Fibroblast of skin of left biceps (primary cell): ENCODE data around the gene TTLL4.

Experiments used
- DNase-seq, 2 experiments: peaks; one replicate each; pipeline ENCODE4 v3.0.0-alpha.2; 2013; ENCODE audit warnings: low read depth in 2 of 2

The TTLL4 gene

DNA sequence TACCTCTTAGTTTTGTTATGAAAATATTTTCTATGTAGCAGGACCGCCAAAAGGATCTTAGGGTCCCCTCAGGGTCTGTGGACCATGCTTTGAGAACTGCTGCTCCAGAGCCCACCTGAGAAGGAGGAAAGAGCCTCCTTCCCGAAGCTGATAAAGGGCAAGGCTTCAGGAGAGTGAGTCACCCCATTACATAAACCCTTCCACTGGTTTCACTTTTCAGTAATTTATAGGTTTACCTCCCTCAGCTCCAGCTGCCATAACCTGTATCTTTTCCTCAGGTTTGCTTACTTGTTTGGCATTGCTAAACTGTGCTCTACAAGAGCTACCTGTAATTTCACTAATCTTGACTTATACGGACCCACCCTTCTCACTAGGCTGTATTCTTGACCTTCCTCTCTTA lies 6.6 kb downstream of the TTLL4 start:
- no peak for DNase-seq

DNA sequence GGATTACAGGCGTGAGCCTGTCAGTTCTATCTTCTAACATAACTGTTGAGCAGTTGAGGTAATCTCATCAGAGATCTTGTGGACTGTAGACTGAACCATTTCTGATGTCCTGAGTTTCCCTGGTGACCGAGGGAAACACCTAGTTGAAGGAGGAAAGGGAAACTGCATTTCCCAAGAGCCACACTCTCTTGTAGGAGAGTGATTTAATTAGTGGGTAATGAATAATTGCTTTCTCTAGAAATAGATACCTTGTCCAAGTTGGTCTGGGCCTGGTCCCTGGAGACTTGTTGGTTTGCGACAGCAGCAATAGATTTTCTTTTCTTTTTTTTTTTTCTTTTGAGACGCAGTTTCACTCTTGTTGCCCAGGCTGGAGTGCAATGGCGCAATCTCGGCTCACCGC lies 7.4 kb downstream of the TTLL4 start:
- DNase-seq, result no peak

DNA sequence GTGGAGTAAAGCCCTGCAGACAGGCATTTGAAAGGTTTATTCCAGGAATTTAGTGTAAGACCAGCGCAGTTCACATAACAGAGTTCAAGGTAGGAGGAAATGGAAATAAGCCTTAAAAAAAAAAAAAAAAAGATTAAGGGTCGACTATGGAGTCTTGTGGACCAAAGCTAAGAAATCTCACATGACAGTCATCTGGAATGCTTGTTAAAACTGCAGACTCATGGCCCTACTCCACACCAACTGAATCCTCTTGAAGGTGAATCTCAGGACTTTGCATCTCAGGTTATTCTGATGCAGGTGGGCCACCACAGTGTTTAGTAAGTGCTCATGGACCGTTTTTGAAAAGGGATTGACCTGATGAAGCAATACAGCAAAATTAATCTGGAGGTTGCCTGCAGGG lies 8.8 kb downstream of the TTLL4 start:
- DNase-seq, result no peak

DNA sequence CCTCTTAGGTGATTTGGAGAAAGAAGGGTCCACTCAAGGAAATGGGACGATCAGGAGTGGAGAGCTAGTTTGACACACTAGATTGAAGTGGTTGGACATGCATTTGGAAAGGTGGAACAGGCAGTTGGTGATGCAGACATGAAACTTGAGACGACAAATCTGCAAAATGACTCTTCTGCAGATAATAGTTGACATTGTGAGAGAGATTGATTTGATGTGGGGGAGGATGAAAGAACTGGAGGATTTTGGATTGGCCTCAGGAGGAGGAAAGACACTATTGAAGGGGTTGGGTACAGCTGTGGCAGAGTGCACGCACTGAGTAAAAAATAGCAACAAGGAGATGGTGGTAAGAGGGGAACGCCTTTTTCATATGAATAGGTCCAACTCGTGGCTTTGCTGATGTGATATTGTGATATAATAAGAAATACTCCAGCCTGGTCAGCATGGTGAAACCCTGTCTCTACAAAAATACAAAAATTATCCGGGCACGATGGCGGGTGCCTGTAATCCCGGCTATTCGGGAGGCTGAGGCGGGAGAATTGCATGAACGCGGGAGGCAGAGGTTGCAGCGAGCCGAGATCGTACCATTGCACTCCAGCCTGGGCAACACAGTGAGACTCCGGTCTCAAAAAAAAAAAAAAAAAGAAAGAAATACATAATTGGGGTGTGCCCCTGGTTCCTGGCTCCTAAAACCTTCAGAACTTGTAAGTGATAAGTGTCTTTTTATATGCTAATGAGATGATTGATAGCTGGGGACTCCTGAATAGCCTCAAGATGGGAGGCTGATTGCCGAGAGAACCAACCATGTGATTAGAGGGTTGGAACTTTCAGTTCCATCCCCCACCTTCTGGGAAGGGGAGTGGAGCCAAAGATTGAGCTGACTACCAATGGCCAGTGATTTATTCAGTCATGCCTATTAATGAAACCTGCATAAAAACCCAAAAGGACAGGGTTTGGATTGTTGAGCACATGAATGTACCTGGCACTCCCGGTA lies 9.7 kb downstream of the TTLL4 start:
- DNase-seq, result no peak

DNA sequence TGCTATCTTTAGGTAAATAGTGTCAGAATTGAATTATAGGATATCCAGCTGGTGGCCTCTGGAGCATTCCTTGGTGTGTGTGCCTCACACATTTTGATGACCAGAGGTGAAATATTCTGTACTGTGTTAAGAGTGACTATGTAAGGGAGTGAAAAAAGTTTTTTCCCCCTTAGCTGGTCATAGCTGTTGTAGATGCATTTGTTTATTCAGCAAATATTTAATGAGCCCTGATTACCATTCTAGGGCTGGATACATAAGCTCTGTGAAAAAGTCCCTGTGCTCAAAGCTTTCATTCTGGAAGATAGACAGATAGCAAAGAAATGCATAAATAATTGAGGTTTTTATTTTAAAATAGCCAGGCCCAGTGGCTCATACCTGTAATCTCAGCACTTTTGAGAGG lies 10.9 kb downstream of the TTLL4 start:
- no peak for DNase-seq

DNA sequence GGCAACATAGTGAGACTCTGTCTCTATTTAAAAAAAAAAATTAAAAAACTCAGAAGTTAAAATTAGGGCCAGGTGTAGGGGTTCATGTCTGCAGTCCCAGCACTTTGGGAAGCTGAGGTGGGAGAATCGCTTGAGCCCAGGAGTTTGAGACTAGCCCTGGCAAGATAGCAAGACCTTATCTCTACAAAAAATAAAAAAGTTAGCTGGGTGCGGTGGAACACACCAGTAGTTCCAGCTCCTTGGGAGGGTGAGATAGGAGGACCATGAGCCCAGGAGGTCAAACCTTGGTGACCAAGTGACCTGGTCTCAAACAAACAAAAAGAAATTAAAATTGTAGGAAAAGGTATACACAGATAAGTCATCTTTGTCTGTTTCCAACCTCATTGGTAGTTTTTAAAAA lies 11.3 kb downstream of the TTLL4 start:
- no peak for DNase-seq

DNA sequence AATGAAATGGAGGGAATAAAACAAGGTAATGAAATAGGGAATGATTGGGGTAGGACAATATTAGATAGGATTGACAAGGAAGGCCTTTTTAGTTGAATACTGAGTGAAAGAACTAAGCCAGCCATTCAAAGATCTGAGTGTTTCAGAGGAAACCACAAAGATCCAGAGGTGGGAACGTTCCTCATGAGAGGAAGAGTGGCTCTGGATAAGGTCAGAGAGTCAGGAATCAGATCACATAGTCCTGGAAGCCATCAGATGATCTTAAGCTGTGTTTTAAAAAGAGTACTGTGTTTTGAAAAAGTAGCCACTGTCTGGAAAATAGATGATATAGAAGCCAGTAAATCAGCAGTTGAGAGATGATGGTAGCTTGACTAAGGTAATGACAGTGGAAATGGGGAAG lies 11.8 kb downstream of the TTLL4 start:
- DNase-seq, result no peak

DNA sequence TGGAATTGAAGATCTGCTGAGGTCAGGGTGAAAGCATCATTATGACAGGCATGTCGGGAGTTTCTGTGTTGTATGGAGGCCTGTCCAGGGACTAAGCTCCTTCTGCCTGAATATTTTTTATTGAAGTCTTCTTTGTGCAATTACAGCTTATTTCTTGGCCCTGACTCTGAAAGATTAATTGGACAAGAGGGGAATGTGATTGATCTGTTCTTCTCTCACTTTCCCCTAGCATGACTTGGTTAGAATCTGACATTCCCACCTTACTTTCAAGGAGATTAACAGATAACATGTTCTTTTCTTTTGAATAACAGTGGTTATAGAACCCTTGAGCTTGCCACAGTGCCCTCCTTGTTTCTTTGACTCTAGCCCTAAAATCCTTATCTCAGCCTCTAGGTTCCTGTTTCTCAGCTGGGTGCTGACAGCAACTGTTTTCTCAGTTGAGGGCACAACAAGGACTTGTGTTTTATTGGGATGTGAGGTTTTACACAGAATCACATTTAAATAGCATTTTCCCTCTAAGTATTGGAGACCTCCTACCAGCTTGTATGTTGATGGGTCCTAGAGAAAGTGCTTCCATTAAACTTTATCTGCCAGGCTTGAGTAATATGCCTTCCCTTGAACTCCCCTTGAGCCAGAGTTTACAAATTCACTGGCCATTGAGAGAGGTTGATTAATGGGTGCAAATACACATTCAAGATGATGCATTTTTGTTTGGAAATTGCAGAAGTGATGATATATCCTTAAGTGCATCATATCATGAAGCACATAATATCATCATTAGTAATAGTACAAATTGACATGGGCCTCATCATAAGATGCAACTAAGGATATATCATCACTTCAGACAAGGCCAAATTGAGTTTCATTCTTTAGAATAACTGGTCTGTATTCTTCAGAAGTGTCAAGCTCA lies 12.5 kb downstream of the TTLL4 start:
- DNase-seq, result no peak

DNA sequence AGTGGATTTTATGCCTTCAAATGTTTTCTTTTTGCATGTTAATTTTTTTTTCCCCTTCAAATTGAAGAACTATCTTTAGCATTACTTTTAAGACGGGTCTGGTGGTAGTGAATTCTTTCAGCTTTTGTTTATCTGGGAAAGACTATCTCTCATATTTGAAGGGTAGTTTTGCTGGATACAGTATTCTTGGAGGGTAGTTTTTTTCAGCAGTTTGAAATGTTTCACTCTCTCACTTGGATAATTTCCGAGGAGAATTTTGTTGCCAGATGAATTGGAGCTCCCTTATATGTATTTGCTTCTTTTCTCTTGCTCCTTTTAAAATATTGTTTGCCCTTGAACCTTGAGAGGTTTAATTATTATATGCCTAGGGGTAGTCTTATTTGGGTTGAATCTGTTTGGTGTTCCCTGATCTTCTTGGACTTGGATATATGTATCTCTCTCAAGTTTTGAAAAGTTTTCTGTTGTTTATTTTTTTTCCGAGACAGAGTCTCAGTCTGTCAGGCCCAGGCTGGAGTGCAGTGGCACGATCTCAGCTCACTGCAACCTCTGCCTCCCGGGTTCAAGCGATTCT lies 15.5 kb downstream of the TTLL4 start:
- no peak for DNase-seq

DNA sequence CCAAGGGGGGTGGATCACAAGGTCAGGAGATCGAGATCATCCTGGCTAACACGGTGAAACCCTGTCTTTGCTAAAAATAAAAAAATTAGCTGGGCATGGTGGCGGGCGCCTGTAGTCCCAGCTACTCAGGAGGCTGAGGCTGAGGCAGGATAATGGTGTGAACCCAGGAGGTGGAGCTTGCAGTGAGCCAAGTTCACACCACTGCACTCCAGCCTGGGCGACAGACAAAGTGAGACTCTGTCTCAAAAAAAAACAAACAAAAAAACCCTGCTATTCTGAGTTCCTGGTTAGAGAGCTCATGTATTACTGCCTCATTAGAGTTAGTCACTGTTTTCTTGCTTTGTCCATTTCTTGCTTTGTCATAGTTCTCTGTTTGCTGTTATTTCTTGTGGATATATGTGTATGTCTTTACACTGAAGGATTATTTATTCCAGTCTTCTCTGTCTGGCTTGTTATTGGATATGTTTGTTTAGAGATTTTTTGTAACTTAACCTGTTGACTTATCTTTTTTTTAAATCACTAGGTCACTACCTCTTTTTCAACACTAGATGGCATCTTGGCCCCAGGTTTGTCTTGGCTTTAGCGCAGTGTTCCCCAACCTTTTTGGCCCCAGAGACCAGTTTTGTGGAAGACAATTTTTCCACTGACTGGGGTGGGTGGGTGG lies 17.0 kb downstream of the TTLL4 start:
- DNase-seq, result no peak

DNA sequence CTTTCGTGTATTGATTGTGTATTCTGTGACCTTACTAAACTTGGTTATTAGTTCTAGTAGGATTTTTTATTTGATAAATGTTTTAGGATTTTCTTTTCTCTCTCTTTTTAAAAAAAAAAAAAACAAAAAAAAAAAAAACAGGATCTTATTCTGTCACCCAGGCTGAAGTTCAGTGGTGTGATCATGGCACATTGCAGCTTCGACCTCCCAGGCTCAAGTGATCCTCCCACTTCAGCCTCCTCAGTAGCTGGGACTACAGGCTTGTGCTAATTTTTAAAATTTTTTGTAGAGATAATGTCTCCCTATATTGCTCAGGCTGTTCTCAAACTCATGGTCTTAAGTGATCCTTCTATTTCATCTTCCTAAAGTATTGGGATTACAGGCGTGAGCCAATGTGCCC lies 19.0 kb downstream of the TTLL4 start:
- no peak for DNase-seq

DNA sequence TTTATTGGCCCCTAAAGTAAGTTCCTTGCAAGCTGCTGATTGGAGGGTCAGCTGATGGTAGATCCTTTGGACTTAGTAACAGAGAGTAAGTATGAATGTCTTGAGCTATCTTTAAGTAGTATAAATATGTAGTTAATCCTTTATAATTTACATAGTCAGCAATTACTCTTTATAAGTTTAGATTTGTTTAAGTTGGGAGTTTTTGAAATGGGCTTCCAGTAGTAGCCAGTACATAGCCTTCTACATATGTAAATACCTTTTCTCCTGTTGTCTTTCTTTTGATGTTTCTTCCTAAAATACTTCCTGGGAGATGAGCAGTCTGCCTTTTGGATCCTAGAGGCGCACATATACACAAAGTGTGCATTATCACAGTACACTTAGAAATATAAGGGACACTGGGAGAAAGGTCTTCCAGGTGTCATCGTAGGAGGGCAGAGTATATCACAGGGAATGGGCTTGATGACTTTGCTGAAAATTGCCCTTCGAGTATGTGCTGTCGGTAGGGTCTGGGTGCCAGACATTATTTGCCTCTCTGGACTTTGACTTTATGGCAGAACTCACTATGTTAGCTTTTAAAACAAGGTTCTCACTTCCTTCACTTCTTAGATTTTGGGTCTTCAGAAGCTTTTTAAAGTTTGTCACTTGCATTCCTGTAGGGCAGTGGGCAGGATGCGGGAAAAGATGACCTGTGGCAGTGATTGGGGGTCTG lies 21.6 kb downstream of the TTLL4 start:
- no peak for DNase-seq

DNA sequence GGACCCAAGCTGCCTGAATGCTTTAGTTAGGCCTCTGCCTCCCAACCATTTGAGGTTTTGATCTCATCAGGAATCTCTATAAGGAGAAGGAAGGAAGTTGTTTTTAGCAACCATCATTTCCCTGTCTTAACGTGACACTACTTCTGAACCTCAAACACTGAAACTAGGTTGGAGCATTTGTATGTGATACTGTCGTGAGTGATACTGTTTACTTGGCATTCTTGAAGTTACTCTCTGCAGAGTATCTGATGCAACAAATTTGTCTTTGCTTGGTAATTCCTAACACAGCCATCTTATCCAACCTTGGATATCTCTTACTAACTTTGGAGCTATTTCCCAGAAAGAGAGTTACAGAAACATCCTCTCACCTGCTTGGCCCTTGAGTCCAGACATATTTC lies 22.1 kb downstream of the TTLL4 start:
- DNase-seq, result no peak

DNA sequence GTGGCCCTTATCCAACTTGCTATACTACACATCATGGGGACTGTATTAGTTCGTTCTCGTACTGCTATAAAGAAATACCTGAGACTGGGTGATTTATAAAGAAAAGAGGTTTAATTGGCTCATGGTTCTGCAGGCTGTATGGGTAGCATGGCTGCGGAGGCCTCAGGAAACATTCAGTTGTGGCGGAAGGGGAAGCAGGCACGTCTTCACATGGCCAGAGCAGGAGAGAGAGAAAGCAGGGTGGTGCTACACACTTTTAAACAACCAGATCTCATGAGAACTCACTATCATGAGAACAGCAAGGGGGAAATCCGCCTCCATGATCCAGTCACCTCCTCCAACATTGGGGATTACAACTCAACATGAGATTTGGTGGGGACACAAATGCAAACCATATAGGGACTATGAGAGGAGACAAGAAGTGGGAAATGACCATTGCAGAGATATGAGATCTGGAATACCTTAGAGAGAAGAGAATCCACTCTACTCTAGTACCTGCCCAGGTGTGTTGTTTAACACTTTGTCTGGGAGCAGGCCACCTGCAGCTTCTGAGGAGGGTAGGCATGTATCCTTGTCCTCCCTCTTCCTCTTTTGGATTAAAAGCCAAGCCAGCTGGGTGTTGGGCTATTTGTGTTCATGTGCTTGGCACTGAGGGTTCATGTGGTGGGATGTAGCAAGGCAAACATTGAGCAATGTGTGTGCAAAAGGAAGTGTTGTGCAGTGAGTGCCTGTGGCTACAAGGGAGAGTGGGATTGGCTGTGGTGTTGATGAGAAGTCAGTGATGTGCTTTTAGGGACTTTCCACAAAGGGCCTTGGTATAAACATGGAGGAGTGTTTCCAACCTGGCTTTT lies 22.8 kb downstream of the TTLL4 start:
- no peak for DNase-seq

DNA sequence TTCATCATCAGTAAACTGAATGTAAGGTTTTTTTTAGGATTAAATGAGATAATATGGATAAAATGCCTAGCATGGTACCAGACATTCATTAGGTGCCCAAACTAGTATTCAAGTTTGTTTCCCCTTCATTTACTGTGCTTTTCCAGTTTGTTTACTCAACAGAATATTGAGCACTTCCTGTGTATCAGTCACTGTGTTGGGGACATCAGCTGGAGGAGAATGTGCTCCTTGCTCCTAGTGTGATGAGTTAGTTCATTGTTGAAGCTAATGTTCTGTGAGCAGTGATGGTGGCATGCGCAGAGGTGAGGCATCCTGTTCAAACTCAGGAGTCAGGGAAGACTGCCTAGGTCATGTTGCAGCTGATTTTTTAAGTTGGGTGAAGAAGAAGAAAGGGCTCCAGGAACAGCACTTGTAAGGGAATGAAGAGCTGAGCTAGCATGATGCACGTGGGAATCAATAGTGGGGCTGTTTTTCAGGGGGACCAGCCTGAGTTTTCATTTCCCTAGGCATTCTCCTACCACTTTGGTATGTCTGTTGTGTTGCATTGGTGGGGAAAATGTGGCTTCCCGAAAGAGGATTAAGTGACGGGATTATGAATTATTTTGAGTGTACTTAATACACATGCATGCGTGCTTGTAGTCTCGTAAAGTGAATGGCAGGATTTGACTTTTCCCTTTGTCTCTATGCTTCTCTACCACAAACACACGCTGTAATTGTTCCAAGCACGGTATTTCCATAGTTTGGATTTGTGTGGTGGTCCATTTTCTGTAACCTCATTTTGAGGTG lies 23.7 kb downstream of the TTLL4 start:
- no peak for DNase-seq

DNA sequence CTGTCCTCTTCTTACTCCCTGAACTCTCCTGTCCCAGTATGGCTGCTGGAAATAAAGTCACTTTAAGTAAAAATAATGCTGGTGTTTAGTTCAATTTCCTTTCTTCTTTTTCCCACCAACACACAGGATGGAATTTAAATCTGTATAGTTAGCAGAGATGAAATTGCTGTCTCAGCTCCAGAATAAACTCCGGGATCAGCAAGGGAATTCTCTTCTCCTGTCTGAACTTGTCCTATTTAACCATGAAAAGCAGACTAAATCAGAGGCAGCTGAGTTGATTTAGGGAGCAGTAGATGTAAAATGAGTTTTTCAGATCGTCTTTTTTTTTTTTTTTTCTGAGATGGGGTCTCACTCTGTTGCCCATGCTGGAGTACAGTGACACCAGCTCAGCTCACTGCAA lies 25.9 kb downstream of the TTLL4 start:
- no peak for DNase-seq

DNA sequence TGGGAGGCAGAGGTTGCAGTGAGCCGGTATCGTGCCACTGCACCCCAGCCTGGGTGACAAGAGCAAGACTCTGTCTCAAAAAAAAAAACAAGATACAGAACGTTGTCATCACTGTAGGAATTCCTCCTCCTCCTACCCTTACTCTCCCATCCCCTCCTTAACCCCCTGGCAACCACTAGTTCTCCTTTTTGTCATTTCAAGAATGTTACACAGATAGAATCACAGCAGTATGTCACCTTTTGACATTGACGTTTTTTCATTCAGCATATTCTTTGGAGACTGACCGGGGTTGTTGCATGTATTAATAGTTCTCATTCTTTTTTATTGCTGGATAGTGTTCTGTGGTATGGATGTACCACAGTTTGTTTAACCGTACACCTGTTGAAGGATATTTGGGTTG lies 32.4 kb downstream of the TTLL4 start:
- DNase-seq, result no peak

DNA sequence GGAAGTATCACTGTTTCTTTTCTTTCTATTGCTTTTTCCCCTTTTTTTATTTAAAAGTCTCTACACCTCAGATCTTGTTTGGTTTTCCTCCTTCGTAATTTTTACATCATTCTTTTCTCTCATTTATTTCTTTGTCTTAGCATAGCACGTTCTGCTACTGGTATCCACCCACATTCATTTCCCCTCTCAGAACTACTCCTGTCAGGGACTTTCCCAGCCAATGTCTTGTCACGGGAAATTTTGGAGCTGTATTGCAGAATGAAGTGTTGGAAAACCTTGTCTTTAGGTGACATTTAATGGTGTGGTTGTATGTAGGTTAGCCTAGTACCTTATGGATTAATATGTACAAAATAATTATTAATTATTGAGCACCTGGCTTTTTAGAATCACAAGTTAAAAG lies 34.0 kb downstream of the TTLL4 start:
- DNase-seq, result no peak

DNA sequence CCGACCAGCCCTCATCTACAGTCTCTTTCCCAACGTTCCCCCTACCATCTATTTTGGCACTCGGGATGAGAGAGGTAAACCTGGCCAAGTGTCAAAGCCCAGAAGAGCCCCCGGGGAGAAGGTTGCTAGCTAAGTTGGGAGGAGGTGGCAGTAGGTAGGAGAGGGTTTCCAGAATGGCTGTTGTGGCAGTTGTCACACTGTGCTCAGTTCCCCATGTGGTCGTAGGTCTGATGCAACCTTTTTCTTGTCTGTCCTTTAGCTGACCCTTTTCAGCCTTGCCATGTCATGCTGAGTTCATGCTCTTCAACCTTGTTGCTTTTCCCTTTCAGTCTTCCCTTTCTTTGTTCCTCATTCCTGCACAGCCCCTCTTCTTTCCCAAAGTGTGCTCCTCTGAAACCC lies 34.5 kb downstream of the TTLL4 start:
- DNase-seq, result no peak
